Kidney capillary endothelial cell (primary cell): Measurements from ENCODE around the gene CELF1.
"Not testable (repeated sequence)": the region's sequence is repeated elsewhere in the genome, so short reads cannot be mapped to it uniquely, and the experiment has no call there.

Experiments
- DNase-seq: peaks from one replicate; pipeline ENCODE4 v3.0.0-alpha.2; 2018; ENCODE audit warnings: low spot score

Gene CELF1

GRCh38 chr11:47538741-47539565, 14.0 kb downstream of the CELF1 start:
- DNase-seq = no peak

GRCh38 chr11:47536915-47537314, 16.0 kb downstream of the CELF1 start:
- DNase-seq = no peak

- no peak for DNase-seq
Observed at GRCh38 chr11:47534704-47535251, 18.2 kb downstream of the CELF1 start.

- DNase-seq = no peak
Observed at GRCh38 chr11:47533690-47534151, 19.2 kb downstream of the CELF1 start.

- DNase-seq = no peak
Observed at GRCh38 chr11:47532597-47533213, 20.2 kb downstream of the CELF1 start.

- no peak for DNase-seq
Observed at GRCh38 chr11:47531666-47532065, 21.3 kb downstream of the CELF1 start.

GRCh38 chr11:47530721-47531120, 22.2 kb downstream of the CELF1 start:
- not testable (repeated sequence) for DNase-seq

- DNase-seq = no peak
Observed at GRCh38 chr11:47529951-47530350, 23.0 kb downstream of the CELF1 start.

GRCh38 chr11:47527186-47527585, 25.7 kb downstream of the CELF1 start:
- DNase-seq = no peak

GRCh38 chr11:47526032-47526431, 26.9 kb downstream of the CELF1 start:
- not testable (repeated sequence) for DNase-seq

- DNase-seq = no peak
Observed at GRCh38 chr11:47524291-47524874, 28.5 kb downstream of the CELF1 start.

GRCh38 chr11:47523490-47524225, 29.3 kb downstream of the CELF1 start:
- peak; percentile 80 for DNase-seq

- no peak for DNase-seq
Observed at GRCh38 chr11:47518212-47518964, 34.5 kb downstream of the CELF1 start.

- DNase-seq = no peak
Observed at GRCh38 chr11:47516984-47517853, 35.7 kb downstream of the CELF1 start.

GRCh38 chr11:47516155-47516554, 36.8 kb downstream of the CELF1 start:
- DNase-seq = no peak

- DNase-seq = no peak
Observed at GRCh38 chr11:47514825-47515647, 37.9 kb downstream of the CELF1 start.

- DNase-seq = no peak
Observed at GRCh38 chr11:47512701-47513100, 40.2 kb downstream of the CELF1 start.

GRCh38 chr11:47511917-47512316, 41.0 kb downstream of the CELF1 start:
- DNase-seq = no peak

GRCh38 chr11:47510209-47510608, 42.7 kb downstream of the CELF1 start:
- no peak for DNase-seq
